Astrocyte (in vitro differentiated cells and primary cell): ENCODE measurements around the gene YJEFN3. TPM values are rescaled to one million over a fixed set of nuclear protein-coding genes. Genes with fewer than 3 reads are reported as not detected.

Experiments used
- DNase-seq: peaks from one replicate; pipeline ENCODE4 v3.0.0-alpha.2; 2010; ENCODE audit warnings: low read depth
- FAIRE-seq: peaks from 2 replicates; lab custom pipeline; 2011; peaks lifted over from hg19 to GRCh38; lab: Jason Lieb, UNC
- H2AFZ ChIP-seq: 2 replicates; pipeline ENCODE4 v1.6.0; 2012; ENCODE audit warnings: low read depth, low read length, inconsistent platforms
- H3K27ac ChIP-seq: 2 replicates; pipeline ENCODE4 v1.5.1; 2011; ENCODE audit warnings: low read depth, low read length, inconsistent platforms
- H3K27me3 ChIP-seq: 2 replicates; pipeline ENCODE4 v1.6.0; 2011; ENCODE audit warnings: low read length, inconsistent platforms; ENCODE audit not compliant: insufficient read depth
- H3K36me3 ChIP-seq: 2 replicates; pipeline ENCODE4 v1.5.1; 2011; ENCODE audit warnings: low read length, inconsistent platforms; ENCODE audit not compliant: insufficient read depth
- H3K4me1 ChIP-seq: 2 replicates; pipeline ENCODE4 v1.5.1; 2011; ENCODE audit warnings: low read length, inconsistent platforms; ENCODE audit not compliant: insufficient read depth
- H3K4me2 ChIP-seq: 2 replicates; pipeline ENCODE4 v1.6.0; 2012; ENCODE audit warnings: low read length, inconsistent platforms
- H3K4me3 ChIP-seq: 2 replicates; pipeline ENCODE4 v1.5.1; 2011; ENCODE audit warnings: low read depth, mild to moderate bottlenecking, low read length, inconsistent platforms; ENCODE audit not compliant: insufficient read depth
- H3K79me2 ChIP-seq: 2 replicates; pipeline ENCODE4 v1.6.0; 2012; ENCODE audit warnings: mild to moderate bottlenecking, low read length, inconsistent platforms; ENCODE audit not compliant: insufficient read depth
- H3K9ac ChIP-seq: 2 replicates; pipeline ENCODE4 v1.6.0; 2012; ENCODE audit warnings: mild to moderate bottlenecking, low read length, inconsistent platforms
- H3K9me3 ChIP-seq: 2 replicates; pipeline ENCODE4 v1.5.1; 2012; ENCODE audit warnings: low read depth, mild to moderate bottlenecking, low read length, inconsistent platforms; ENCODE audit not compliant: insufficient read depth
- H4K20me1 ChIP-seq: 2 replicates; pipeline ENCODE4 v1.6.0; 2012; ENCODE audit warnings: low read length, inconsistent platforms; ENCODE audit not compliant: insufficient read depth
- H3K27ac Mint-ChIP-seq: one replicate; pipeline ENCODE4 v1.8.0; 2021; ENCODE audit warnings: mild to moderate bottlenecking, mixed read lengths; ENCODE audit not compliant: unreplicated experiment
- H3K27me3 Mint-ChIP-seq: one replicate; pipeline ENCODE4 v1.8.0; 2021; ENCODE audit warnings: low read depth, mixed read lengths; ENCODE audit not compliant: unreplicated experiment
- H3K36me3 Mint-ChIP-seq: one replicate; pipeline ENCODE4 v1.8.0; 2021; ENCODE audit warnings: low read depth, mixed read lengths; ENCODE audit not compliant: unreplicated experiment
- H3K4me1 Mint-ChIP-seq: one replicate; pipeline ENCODE4 v1.8.0; 2021; ENCODE audit warnings: low read depth, mixed read lengths; ENCODE audit not compliant: unreplicated experiment
- H3K4me3 Mint-ChIP-seq: one replicate; pipeline ENCODE4 v1.8.0; 2021; ENCODE audit warnings: mild to moderate bottlenecking, moderate library complexity, mixed read lengths; ENCODE audit not compliant: unreplicated experiment
- H3K9me3 Mint-ChIP-seq: one replicate; pipeline ENCODE4 v1.8.0; 2021; ENCODE audit warnings: mild to moderate bottlenecking, mixed read lengths; ENCODE audit not compliant: unreplicated experiment
- EZH2 ChIP-seq: IDR thresholded peaks from 2 replicates; pipeline ENCODE4 v1.6.1; 2012; ENCODE audit warnings: mild to moderate bottlenecking, low read length, inconsistent platforms; ENCODE audit not compliant: insufficient read depth
- total RNA-seq: library from RNA; stranded (reverse); gene quantifications from 2 replicates; pipeline ENCODE4 v1.2.1, GENCODE V29; 2021
- TF ChIP-seq, protein P1 (sequence below): IDR thresholded peaks from 2 replicates; pipeline ENCODE4 v1.5.1; 2011; ENCODE audit warnings: low read depth, mild to moderate bottlenecking, inconsistent platforms, low read length, moderate library complexity; ENCODE audit not compliant: insufficient read depth

YJEFN3 gene
- total RNA-seq, 1 donor from 2014 or later: 9.8 TPM

DNA sequence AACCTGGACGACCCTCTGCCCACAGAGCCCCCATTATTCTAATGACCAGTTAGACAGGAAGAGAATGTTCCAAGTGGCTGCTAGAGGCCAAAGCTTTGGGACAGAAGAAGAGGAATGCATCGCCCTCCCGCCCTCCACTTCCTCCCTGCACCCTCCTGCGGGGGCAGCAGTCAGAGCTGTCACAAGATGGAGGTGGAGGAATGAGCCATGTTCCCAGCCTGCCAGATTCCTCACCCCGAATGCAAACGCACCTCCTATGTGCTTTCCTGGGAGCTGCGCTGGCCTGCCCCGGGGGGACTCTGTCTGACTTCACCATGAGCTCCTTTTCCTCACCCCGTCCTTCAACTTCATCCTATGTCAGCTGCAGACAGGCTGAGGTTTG lies 1.7 kb downstream of the YJEFN3 start:
- peaks cover 58% of the 10 kb centered on the region for H4K20me1 ChIP-seq
- no peak overlapping the region for H3K4me2 ChIP-seq
- H3K4me3 ChIP-seq: no peak overlapping the region
- no peaks in the 10 kb centered on the region for H3K9me3 ChIP-seq
- H3K27me3 Mint-ChIP-seq: peaks cover 5% of the 10 kb centered on the region
- no peak overlapping the region for H3K27ac Mint-ChIP-seq
- peaks cover 10% of the 10 kb centered on the region for H3K36me3 Mint-ChIP-seq
- H3K27me3 ChIP-seq: no peaks in the 10 kb centered on the region
- H3K4me1 Mint-ChIP-seq: peaks cover 22% of the 10 kb centered on the region
- no peak overlapping the region for H2AFZ ChIP-seq
- no peak for DNase-seq
- H3K27ac ChIP-seq: no peak overlapping the region
- H3K9ac ChIP-seq: no peak overlapping the region
- peaks cover 2% of the 10 kb centered on the region for H3K79me2 ChIP-seq
- H3K36me3 ChIP-seq: peaks cover 3% of the 10 kb centered on the region
- no peaks in the 10 kb centered on the region for H3K4me1 ChIP-seq
- FAIRE-seq: no peak
- H3K9me3 Mint-ChIP-seq: no peaks in the 10 kb centered on the region
- H3K4me3 Mint-ChIP-seq: no peak overlapping the region
- TF ChIP-seq, protein P1, sequence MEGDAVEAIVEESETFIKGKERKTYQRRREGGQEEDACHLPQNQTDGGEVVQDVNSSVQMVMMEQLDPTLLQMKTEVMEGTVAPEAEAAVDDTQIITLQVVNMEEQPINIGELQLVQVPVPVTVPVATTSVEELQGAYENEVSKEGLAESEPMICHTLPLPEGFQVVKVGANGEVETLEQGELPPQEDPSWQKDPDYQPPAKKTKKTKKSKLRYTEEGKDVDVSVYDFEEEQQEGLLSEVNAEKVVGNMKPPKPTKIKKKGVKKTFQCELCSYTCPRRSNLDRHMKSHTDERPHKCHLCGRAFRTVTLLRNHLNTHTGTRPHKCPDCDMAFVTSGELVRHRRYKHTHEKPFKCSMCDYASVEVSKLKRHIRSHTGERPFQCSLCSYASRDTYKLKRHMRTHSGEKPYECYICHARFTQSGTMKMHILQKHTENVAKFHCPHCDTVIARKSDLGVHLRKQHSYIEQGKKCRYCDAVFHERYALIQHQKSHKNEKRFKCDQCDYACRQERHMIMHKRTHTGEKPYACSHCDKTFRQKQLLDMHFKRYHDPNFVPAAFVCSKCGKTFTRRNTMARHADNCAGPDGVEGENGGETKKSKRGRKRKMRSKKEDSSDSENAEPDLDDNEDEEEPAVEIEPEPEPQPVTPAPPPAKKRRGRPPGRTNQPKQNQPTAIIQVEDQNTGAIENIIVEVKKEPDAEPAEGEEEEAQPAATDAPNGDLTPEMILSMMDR: no peak

DNA sequence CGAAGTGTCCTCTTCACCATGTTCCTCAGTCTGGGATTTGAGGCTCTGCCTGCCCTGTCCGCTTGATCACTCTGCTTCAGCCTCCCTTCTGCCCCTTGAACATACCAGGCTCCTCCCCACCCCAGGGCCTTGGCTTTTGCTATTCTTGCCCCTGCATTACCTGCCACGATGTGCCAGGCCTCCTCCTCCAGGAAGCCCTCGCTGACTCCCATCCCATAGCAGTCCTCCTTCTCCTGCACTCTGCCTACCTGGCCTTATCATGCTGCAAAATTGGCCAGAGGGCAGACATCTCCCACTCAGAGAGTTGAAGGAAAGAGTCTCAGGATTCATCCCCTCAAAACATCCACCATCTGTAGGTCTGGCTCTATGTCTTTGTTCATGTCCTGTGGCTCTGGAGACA lies 2.2 kb downstream of the YJEFN3 start:
- Histone ChIP-seq H3K27ac (no peak overlapping the region), H3K4me2 (no peak overlapping the region), H3K79me2 (no peaks in the 10 kb centered on the region), H4K20me1 (peaks cover 53% of the 10 kb centered on the region), H3K27me3 (no peaks in the 10 kb centered on the region), H3K4me1 (no peaks in the 10 kb centered on the region), H3K9ac (no peak overlapping the region), H3K9me3 (no peaks in the 10 kb centered on the region), H3K36me3 (peaks cover 3% of the 10 kb centered on the region), H2AFZ (no peak overlapping the region), H3K4me3 (no peak overlapping the region)
- Mint-ChIP-seq H3K4me3 (no peak overlapping the region), H3K9me3 (no peaks in the 10 kb centered on the region), H3K27me3 (peaks cover 5% of the 10 kb centered on the region), H3K27ac (peak overlapping the region; percentile 53), H3K36me3 (peaks cover 10% of the 10 kb centered on the region), H3K4me1 (peaks cover 22% of the 10 kb centered on the region)
- FAIRE-seq: no peak
- DNase-seq: no peak
- no peak for TF ChIP-seq EZH2
- TF ChIP-seq, protein P1: no peak

DNA sequence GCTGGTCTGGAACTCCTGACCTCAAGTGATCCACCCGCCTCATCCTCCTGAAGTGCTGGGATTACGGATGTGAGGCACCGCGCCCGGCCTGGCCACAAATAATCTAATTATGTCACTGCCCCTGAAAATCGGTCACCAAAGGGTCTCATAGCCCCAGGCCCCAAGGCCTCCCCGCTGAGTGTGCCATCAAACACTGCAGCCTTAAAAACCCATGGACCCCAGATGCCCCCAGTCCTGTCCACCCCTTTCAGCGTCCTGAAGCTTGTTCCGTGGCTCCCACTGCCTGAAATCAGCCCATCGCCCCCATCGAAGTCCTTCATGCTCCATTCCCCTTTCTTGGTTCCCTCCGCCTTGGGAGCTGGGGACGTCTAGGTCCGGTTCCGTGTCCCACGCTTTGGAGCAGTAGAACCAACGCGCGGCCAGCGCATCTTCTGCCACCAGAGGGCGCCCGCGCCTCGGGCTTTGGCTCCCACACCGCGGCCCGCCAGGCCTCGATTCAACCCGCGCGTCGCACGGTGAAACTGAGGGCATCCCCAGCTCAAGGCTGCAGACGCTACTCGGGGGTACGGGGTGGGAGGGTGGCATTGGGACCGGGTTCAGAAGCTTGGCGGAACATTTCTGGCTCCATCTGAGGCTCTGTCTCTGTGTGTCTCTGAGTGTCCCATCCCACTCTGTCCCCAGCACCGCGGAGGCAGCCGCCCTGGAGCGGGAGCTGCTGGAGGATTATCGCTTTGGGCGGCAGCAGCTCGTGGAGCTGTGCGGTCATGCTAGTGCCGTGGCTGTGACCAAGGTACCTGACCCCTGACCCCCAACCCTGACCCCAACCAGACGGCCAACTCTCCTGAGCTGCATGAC lies 3.5 kb downstream of the YJEFN3 start:
- Histone ChIP-seq H3K36me3 (peaks cover 2% of the 10 kb centered on the region), H2AFZ (no peak overlapping the region), H3K27ac (no peak overlapping the region), H3K4me1 (no peaks in the 10 kb centered on the region), H3K4me3 (no peak overlapping the region), H3K9me3 (no peaks in the 10 kb centered on the region), H3K27me3 (no peaks in the 10 kb centered on the region), H3K9ac (no peak overlapping the region), H4K20me1 (peaks cover 43% of the 10 kb centered on the region), H3K4me2 (peak overlapping the region; percentile 18), H3K79me2 (no peaks in the 10 kb centered on the region)
- H3K36me3 Mint-ChIP-seq: peaks cover 10% of the 10 kb centered on the region
- FAIRE-seq (no peak), DNase-seq (no peak)
- peaks cover 22% of the 10 kb centered on the region for H3K4me1 Mint-ChIP-seq
- no peak overlapping the region for H3K4me3 Mint-ChIP-seq
- peaks cover 5% of the 10 kb centered on the region for H3K27me3 Mint-ChIP-seq
- H3K27ac Mint-ChIP-seq: peak overlapping the region; percentile 53
- TF ChIP-seq, protein P1: peak; percentile 77
- TF ChIP-seq EZH2: no peak
- H3K9me3 Mint-ChIP-seq: no peaks in the 10 kb centered on the region
